Rectal smooth muscle tissue (tissue), 1 donor: ENCODE measurements around the gene DOCK8.
A peak's percentile ranks its signal among the peaks of the same experiment; 100 is the strongest.

Experiments
- H3K27ac ChIP-seq: one replicate; pipeline ENCODE4 v1.7.0; 2013; ENCODE audit warnings: low read depth, low read length, inconsistent platforms
- H3K27me3 ChIP-seq: one replicate; pipeline ENCODE4 v1.7.0; 2013; ENCODE audit warnings: low read length; ENCODE audit not compliant: control insufficient read depth, insufficient read depth
- H3K36me3 ChIP-seq: one replicate; pipeline ENCODE4 v1.7.0; 2013; ENCODE audit warnings: low read length; ENCODE audit not compliant: control insufficient read depth, insufficient read depth
- H3K4me1 ChIP-seq: one replicate; pipeline ENCODE4 v1.7.0; 2013; ENCODE audit warnings: low read length; ENCODE audit not compliant: control insufficient read depth, insufficient read depth
- H3K4me3 ChIP-seq: one replicate; pipeline ENCODE4 v1.7.0; 2013; ENCODE audit warnings: low read length
- H3K9ac ChIP-seq: one replicate; pipeline ENCODE4 v1.7.0; 2013; ENCODE audit warnings: low read length

Gene DOCK8

GRCh38 chr9:311841-312240, 97.2 kb downstream of the DOCK8 start:
- Histone ChIP-seq H3K4me1 (no peaks in the 10 kb centered on the region), H3K9ac (no peak overlapping the region), H3K36me3 (no peaks in the 10 kb centered on the region), H3K27me3 (no peaks in the 10 kb centered on the region), H3K27ac (no peak overlapping the region), H3K4me3 (no peak overlapping the region)

DNA sequence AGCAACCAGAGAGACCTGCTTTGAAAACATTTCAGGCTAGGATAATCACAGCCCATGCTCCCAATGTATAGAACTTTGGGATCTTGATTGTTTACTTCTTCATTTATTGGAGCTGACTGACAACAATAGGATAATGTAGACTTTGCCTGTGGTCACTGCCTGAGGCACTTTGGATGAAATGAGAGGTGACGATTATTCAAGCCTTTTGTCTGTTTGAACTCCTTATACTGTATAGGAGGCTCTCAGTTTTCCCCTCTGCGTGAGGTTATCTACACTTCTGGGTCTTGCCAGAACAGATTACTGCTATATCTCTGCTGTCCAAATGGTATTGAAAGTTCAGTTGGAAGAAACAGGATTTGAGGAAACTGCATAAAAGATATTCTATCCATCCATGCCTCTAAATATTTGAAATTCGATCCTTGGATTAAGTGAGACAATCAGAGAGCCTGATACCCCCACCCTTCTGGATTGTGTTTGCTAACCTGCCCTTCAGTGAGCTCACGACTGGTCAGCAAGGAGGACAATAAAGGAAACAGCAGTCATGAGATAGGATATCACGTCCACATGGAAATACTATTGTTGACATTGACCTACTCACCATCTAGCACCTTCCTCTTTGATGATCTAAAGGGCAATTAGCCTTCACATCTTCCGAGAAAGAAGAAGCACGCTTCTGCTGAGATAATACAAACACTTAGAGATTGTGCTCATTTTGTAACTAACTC, 98.1 kb downstream of the DOCK8 start:
- Histone ChIP-seq H3K36me3 (no peaks in the 10 kb centered on the region), H3K4me1 (no peaks in the 10 kb centered on the region), H3K9ac (no peak overlapping the region), H3K27me3 (no peaks in the 10 kb centered on the region), H3K4me3 (no peak overlapping the region), H3K27ac (no peak overlapping the region)

- H3K36me3 ChIP-seq, result no peaks in the 10 kb centered on the region
- H3K4me1 ChIP-seq, result no peaks in the 10 kb centered on the region
- no peak overlapping the region for H3K9ac ChIP-seq
- no peak overlapping the region for H3K27ac ChIP-seq
- no peak overlapping the region for H3K4me3 ChIP-seq
- no peaks in the 10 kb centered on the region for H3K27me3 ChIP-seq
These were observed 101.8 kb downstream of the DOCK8 start for GRCh38 chr9:316382-316965.

DNA sequence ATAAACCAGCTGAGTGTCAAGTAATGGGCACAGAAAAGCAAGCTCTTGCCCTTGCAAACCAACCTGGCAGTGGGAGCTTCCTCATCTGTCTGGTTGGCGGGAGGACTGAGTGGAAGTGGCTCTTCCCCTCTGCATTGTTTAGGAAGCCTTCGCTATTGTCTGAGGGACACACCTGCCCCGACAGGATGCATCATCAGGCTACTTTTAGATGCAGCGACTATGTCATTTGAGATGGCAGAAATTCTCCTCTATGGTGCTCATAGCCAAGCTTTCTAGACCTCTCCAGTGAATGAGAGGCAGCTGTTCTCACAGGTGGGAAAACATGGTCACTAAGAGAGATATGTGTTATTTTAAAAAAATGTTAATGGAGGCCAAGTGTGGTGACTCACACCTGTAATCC, 104.0 kb downstream of the DOCK8 start:
- no peaks in the 10 kb centered on the region for H3K4me1 ChIP-seq
- no peaks in the 10 kb centered on the region for H3K27me3 ChIP-seq
- no peaks in the 10 kb centered on the region for H3K36me3 ChIP-seq
- no peak overlapping the region for H3K4me3 ChIP-seq
- H3K27ac ChIP-seq, result no peak overlapping the region
- no peak overlapping the region for H3K9ac ChIP-seq

DNA sequence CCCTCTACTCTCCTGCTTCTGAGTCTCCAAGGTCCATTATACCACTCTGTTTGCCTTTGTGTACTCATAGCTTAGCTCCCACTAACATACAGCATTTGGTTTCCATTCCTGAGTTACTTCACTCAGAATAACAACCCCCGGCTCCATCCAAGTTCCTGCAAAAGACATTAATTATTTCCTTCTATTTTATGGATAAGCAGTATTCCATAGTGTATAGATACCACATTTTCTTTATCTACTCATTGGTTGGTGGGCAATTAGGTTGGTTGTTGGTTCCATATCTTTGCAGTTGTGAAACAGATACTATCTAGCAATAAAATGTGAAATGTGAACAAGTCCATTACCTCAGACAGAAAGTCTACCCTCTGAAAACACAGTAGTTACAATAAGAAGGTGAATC, 110.3 kb downstream of the DOCK8 start:
- Histone ChIP-seq H3K36me3 (no peaks in the 10 kb centered on the region), H3K4me3 (no peak overlapping the region), H3K27ac (no peak overlapping the region), H3K9ac (no peak overlapping the region), H3K4me1 (no peaks in the 10 kb centered on the region), H3K27me3 (no peaks in the 10 kb centered on the region)

DNA sequence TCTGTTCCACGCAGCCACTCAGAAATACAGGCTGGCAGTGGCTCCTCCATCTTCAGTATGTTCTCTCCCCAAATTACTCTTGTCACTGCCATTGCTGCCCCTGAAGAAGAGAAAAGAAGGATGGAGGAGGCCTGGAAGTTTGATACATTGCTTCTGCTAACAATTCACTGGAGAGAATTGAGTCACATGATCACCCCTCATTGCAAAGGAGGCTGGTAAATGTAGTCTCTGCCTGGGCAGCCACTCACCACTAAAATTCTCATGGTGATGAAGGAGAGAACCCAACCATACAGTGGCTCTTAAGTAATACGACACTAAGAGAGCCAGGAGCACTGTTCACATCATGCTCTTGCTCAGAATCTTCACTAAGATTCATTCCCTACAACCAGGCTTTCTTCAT, 112.0 kb downstream of the DOCK8 start:
- Histone ChIP-seq H3K36me3 (no peaks in the 10 kb centered on the region), H3K27me3 (no peaks in the 10 kb centered on the region), H3K27ac (no peak overlapping the region), H3K4me3 (no peak overlapping the region), H3K4me1 (no peaks in the 10 kb centered on the region), H3K9ac (no peak overlapping the region)

DNA sequence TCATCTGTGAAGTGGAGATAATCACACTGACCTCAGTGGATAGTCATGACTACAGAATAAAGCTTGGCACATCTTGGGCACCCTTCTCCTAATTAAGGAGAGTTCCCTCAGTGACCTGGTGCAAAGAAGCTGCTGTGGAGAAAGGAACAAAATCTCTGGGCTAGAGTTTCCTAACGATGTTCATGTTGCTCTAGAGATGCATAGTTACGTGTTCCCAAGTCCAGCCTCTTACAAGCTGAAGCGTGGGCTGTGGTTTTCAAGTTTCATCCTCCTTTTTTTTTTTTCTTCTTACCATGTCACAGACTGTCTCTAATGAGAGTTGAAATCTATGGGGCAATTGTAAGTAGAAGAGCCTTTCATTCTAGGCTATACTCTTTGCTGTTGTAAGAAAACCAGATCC, 113.8 kb downstream of the DOCK8 start:
- Histone ChIP-seq H3K27ac (no peak overlapping the region), H3K4me1 (no peaks in the 10 kb centered on the region), H3K36me3 (no peaks in the 10 kb centered on the region), H3K4me3 (no peak overlapping the region), H3K9ac (no peak overlapping the region), H3K27me3 (no peaks in the 10 kb centered on the region)

- Histone ChIP-seq H3K36me3 (peaks cover 2% of the 10 kb centered on the region), H3K27me3 (no peaks in the 10 kb centered on the region), H3K4me1 (no peaks in the 10 kb centered on the region), H3K4me3 (no peak overlapping the region), H3K27ac (no peak overlapping the region), H3K9ac (no peak overlapping the region)
These were observed 116.5 kb downstream of the DOCK8 start for GRCh38 chr9:331197-331596.

DNA sequence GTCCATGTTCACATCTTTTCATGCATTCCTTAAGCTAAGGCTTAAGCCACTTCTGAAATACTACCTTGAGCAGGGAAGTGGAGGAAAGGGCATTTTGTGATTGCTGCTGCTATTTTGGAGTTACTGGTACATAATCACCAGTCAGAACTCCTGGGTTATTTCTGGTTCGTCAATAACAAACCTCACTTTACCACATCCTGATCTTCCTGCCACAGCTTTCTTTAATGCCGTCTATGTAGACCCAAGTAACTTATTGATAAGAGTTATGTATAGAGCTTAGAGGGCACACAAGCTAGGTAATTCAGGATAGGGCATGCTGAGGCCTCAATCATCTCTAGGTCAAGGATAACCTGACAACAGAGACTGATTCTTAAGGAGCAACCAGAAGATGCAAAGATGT, 120.7 kb downstream of the DOCK8 start:
- Histone ChIP-seq H3K36me3 (peaks cover 2% of the 10 kb centered on the region), H3K27me3 (no peaks in the 10 kb centered on the region), H3K27ac (no peak overlapping the region), H3K9ac (peak overlapping the region; percentile 21), H3K4me3 (no peak overlapping the region), H3K4me1 (no peaks in the 10 kb centered on the region)

DNA sequence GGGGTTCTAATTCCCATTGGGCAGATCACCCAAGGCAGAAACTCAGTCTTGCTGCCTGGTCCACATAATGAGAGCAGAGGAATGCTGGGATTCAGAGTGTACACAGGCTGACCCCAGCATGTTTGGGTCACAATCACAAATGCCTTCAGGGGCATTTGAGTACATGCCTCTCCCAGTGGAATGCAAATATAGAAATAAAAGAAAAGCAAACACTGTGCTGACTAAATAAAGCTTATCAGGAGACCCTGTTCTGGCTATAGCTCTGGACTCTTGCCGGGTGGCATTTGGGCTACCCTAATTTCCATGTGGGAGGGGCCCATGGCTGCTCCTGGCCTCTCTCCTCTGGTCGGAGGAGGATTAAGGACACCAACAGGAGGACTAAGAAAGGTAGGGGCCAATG, 121.4 kb downstream of the DOCK8 start:
- H3K4me1 ChIP-seq, result no peaks in the 10 kb centered on the region
- H3K27me3 ChIP-seq, result no peaks in the 10 kb centered on the region
- H3K4me3 ChIP-seq, result no peak overlapping the region
- no peak overlapping the region for H3K9ac ChIP-seq
- no peak overlapping the region for H3K27ac ChIP-seq
- peaks cover 2% of the 10 kb centered on the region for H3K36me3 ChIP-seq

DNA sequence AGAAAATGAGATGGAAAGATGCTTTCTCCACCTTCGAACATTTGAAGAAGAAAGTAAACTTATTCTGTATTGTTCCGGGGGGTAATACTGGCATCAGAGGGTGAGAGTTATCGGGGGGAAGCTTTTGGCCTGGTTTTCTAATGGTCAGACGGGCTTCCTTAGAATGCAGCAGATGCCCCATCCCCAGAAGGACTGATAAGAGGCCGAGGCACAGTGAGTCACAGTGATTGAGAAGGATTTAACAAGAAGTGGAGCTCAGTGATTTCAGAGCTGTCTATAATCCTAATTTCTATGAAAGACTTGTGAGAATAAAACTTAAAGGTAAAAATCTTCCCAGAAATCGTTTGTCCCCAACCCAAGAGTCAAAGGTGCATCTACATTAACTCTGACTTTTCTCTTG, 123.9 kb downstream of the DOCK8 start:
- peaks cover 2% of the 10 kb centered on the region for H3K36me3 ChIP-seq

DNA sequence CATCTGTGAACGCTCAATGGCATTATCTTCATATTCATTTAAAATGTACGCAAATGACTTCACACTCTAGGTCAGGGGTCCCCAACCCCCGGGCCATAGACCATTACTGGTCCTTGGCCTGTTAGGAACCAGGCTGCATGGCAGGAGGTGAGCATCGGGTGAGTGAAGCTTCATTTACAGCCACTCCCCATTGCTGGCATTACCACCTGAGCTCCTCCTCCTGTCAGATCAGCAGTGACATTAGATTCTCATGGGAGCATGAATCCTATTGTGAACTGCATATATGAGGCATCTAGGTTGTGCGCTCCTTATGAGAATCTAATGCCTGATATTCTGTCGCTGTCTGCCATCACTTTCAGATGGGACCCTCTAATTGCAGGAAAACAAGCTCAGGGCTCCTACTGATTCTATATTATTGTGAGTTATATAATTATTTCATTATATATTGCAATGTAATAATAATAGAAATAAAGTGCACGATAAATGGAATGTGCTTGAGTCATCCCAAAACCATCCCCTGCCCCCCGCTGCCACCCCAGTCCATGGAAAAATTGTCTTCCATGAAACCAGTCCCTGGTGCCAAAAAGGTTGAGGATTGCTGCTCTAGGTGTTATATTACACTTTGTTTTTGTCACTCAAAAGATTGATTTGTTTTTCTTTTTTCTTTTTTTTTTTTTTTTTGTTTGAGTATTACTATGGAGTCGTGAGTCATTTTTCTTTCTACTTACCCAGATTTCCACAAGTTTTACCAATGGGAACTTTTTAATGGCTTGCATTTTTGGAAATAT, 127.2 kb downstream of the DOCK8 start:
- Histone ChIP-seq H3K4me3 (no peak overlapping the region), H3K27ac (no peak overlapping the region), H3K9ac (no peak overlapping the region), H3K4me1 (no peaks in the 10 kb centered on the region), H3K27me3 (no peaks in the 10 kb centered on the region), H3K36me3 (no peaks in the 10 kb centered on the region)

More for the DNA sequence above, 123.9 kb downstream of the DOCK8 start:
- Histone ChIP-seq H3K27ac (no peak overlapping the region), H3K27me3 (no peaks in the 10 kb centered on the region), H3K4me3 (no peak overlapping the region), H3K4me1 (no peaks in the 10 kb centered on the region), H3K9ac (no peak overlapping the region)
